Nephron (organoid): ENCODE data around the gene SPTBN5.
"Not testable (repeated sequence)": the region's sequence is repeated elsewhere in the genome, so short reads cannot be mapped to it uniquely, and the experiment has no call there.

Source experiments
- H3K27ac Mint-ChIP-seq, 3 experiments: 2 replicates each; pipeline ENCODE4 v1.8.0; 2020; ENCODE audit warnings: mixed read lengths in 3 of 3, mild to moderate bottlenecking in 2 of 3, moderate library complexity in 1 of 3
- H3K27me3 Mint-ChIP-seq: 2 replicates; pipeline ENCODE4 v1.8.0; 2021; ENCODE audit warnings: low read depth, mild to moderate bottlenecking, moderate library complexity, mixed read lengths
- H3K36me3 Mint-ChIP-seq: 2 replicates; pipeline ENCODE4 v1.8.0; 2020; ENCODE audit warnings: low read depth, mixed read lengths
- H3K4me1 Mint-ChIP-seq: 2 replicates; pipeline ENCODE4 v1.8.0; 2020; ENCODE audit warnings: mixed read lengths
- H3K4me3 Mint-ChIP-seq, 3 experiments: 2 replicates each; pipeline ENCODE4 v1.8.0; 2020; ENCODE audit warnings: mild to moderate bottlenecking in 3 of 3, mixed read lengths in 3 of 3, moderate library complexity in 2 of 3
- H3K9me3 Mint-ChIP-seq: 2 replicates; pipeline ENCODE4 v1.8.0; 2020; ENCODE audit warnings: mixed read lengths
- CTCF ChIP-seq, 3 experiments: fragments of 200-600 bp; sonication (generic); IDR thresholded peaks; one replicate each; pipeline ENCODE4 v1.5.0; 2021; ENCODE audit warnings: antibody characterized with exemption in 3 of 3; ENCODE audit not compliant: unreplicated experiment in 3 of 3

The SPTBN5 gene

DNA sequence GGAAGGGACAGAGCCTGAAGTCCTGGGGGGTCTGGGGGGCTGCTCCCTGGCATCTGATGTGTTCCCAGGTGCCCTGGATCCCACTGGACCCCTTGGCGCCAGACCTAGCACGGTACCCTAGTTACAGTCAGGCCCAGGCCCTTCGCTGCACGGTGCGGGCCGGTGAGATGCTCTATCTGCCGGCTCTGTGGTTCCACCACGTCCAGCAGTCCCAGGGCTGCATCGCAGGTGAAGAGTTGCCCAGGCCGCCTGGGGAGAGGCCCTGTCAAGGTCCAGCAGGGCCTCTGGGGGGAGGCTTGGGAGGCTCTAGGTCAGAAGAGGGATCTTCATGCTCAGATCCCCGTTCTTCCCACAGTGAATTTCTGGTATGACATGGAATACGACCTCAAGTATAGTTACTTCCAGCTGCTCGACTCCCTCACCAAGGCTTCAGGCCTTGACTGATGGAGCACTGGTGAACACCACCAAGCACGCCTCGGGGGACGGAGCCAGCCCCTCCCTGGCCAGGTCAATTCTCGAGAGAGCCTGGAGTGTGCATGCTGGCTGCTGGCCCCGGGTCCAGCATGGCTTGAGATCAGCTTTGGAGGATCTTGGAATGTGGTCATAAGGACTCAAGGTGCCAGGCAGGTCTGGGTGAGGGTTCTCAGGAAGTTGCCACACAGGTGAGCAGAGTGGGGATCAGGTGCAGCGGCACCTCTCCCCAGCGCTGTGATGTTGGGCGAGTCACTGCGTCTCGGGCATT is 57.0 kb downstream of the SPTBN5 start:
- no peak overlapping the region for H3K4me3 Mint-ChIP-seq
- no peak for TF ChIP-seq CTCF (IDR thresholded peaks at IDR 0.05; ENCODE audit: unreplicated experiment in 3 of 3)
- peaks cover 7% of the 10 kb centered on the region for H3K36me3 Mint-ChIP-seq
- peaks cover 4% of the 10 kb centered on the region for H3K4me1 Mint-ChIP-seq
- H3K27me3 Mint-ChIP-seq = no peaks in the 10 kb centered on the region
- no peaks in the 10 kb centered on the region for H3K9me3 Mint-ChIP-seq
- no peak overlapping the region for H3K27ac Mint-ChIP-seq

DNA sequence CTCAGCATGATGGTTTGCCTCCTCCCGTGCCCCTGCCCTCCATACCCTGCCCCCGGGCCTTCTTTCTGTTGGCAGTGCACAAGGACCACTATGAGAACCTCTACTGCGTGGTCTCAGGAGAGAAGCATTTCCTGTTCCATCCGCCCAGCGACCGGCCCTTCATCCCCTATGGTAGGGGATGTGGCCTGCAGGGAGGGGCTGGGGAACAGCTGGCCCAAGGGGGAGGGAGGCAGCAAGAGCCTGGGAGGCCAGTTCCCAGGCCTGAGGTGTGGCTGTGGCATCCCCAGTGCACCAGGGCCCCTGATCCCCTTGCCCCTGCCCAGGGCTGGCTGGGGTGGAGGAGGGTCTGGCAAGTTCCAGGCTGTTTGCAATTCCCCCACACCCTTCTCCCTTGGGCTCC is 57.8 kb downstream of the SPTBN5 start:
- TF ChIP-seq CTCF (IDR thresholded peaks at IDR 0.05; ENCODE audit: unreplicated experiment in 3 of 3) = no peak
- H3K36me3 Mint-ChIP-seq = peaks cover 9% of the 10 kb centered on the region
- H3K27ac Mint-ChIP-seq = no peak overlapping the region

DNA sequence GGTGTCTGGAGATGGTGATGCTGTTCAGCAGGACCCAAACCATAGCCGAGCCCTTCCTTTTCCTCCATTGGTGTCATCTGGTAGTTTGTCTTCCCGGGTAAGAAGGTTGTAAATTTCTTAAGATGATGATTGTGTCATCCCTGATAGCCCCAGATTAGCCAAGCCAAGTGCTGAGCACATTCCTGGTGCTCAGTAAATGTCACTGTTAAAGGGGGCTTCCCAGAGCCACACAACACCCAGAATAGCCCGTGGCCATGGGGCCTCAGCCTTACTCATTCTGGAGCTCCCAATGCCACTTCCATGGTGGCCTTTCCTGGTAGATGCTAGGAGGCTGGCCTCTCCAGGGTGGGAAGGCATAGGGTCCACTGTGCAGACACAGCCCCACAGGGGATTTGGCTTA is 59.8 kb downstream of the SPTBN5 start:
- Mint-ChIP-seq H3K4me3 (no peak overlapping the region), H3K4me1 (peaks cover 5% of the 10 kb centered on the region)

More for the DNA sequence above, 57.8 kb downstream of the SPTBN5 start:
- no peak overlapping the region for H3K4me3 Mint-ChIP-seq
- H3K4me1 Mint-ChIP-seq = peaks cover 4% of the 10 kb centered on the region
- no peaks in the 10 kb centered on the region for H3K9me3 Mint-ChIP-seq
- no peaks in the 10 kb centered on the region for H3K27me3 Mint-ChIP-seq

GRCh38 chr15:41832875-41833274 is 61.0 kb downstream of the SPTBN5 start:
- H3K9me3 Mint-ChIP-seq = no peaks in the 10 kb centered on the region
- H3K27ac Mint-ChIP-seq = no peak overlapping the region
- H3K36me3 Mint-ChIP-seq = peaks cover 11% of the 10 kb centered on the region
- no peak for TF ChIP-seq CTCF (IDR thresholded peaks at IDR 0.05; ENCODE audit: unreplicated experiment in 3 of 3)
- H3K27me3 Mint-ChIP-seq = no peaks in the 10 kb centered on the region
- peaks cover 14% of the 10 kb centered on the region for H3K4me1 Mint-ChIP-seq
- H3K4me3 Mint-ChIP-seq = no peak overlapping the region

More for the DNA sequence above, 59.8 kb downstream of the SPTBN5 start:
- Mint-ChIP-seq H3K27me3 (no peaks in the 10 kb centered on the region), H3K36me3 (peaks cover 11% of the 10 kb centered on the region), H3K9me3 (no peaks in the 10 kb centered on the region), H3K27ac (no peak overlapping the region)
- no peak for TF ChIP-seq CTCF (IDR thresholded peaks at IDR 0.05; ENCODE audit: unreplicated experiment in 3 of 3)

- no peaks in the 10 kb centered on the region for H3K27me3 Mint-ChIP-seq
- no peak for TF ChIP-seq CTCF (IDR thresholded peaks at IDR 0.05; ENCODE audit: unreplicated experiment in 3 of 3)
- H3K9me3 Mint-ChIP-seq = no peaks in the 10 kb centered on the region
- H3K36me3 Mint-ChIP-seq = peaks cover 10% of the 10 kb centered on the region
- peaks cover 13% of the 10 kb centered on the region for H3K4me1 Mint-ChIP-seq
- no peak overlapping the region for H3K4me3 Mint-ChIP-seq
- H3K27ac Mint-ChIP-seq = no peak overlapping the region
Observed at GRCh38 chr15:41832208-41832607, 61.6 kb downstream of the SPTBN5 start.

DNA sequence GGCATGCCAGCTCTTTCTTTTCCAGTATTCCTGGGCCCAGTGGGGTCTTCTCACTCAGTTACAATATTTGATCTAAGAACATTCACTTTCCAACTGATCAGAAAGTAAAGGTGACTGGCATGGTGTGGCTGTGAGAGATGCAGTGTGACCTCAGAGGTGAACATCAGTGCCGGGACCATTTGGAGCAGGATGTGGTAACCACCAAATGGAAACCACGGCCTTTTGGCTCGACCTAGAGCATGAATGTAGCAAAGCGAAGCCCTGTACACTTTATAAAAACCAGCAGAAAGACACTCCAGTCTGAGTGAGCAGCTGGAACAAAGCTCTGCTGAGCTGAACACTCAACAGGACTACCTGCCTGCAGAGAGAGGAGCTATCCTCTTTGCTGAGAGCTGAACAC is 62.6 kb downstream of the SPTBN5 start:
- Mint-ChIP-seq H3K4me1 (peaks cover 14% of the 10 kb centered on the region), H3K4me3 (peak overlapping the region in 1 of 3 experiments; percentile 37)
- H3K36me3 Mint-ChIP-seq, H3K27me3 Mint-ChIP-seq, H3K9me3 Mint-ChIP-seq, H3K27ac Mint-ChIP-seq: not testable (repeated sequence)
